DMS79 treated with DMSO at 0.1 percent for 48 hours (cell line): ENCODE measurements around the gene HIPK3.
"Not testable (repeated sequence)": the region's sequence is repeated elsewhere in the genome, so short reads cannot be mapped to it uniquely, and the experiment has no call there.

Source experiments
- DNase-seq: peaks from one replicate; lab custom pipeline; 2025; lab: John Stamatoyannopoulos, UW

HIPK3 gene

GRCh38 chr11:33257160-33257896 lies at the start of gene HIPK3:
Gene HIPK3 (plus strand): TSS chr11:33257381.
- DNase-seq: peak; percentile 69

DNA sequence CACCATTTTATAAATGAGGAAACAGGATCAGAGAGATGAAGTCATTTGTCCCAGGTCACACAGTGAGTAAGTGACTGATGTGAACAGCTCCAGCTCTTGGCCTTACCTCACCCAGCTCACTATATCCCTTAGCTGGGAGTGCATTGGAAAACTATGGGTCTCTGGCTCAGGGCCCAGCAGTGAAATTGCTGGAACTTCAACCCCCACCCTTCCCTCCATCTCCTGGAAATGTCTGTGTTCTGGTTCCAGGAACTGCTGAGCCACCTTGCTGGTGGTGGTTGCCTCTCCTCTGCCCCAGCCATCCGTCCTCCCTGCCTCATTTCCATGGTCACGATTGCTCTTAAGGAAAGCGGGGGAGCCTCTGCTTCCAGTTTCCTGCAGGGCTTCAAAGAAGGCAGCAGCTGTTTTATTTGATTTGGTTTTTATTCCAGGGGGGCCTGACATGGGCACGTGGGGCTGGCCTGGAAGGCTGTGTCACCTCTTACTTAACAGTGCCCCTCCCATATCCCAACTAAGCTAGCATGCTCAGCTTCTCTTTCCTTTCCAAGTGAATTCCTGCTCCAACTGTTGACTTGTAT lies 49.7 kb upstream of the HIPK3 start:
- DNase-seq: no peak

DNA sequence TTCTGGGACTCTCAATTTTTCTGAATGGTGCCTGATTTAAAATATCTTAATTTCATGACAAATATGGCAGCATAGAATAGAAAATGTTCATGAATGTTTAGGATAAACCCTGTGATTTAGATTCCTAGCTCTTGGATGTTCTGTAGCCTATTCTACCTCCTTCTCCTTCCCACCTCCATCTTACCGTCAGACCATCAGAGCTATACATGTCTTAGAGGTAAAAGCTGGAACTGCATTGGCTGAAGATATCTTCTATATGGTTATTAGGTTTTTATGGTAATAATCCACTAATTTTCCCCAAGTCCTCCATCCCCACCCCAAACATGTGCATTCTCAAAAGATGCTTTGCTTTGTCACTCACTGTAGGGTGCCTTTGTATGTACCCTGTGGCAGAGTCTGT lies 49.0 kb upstream of the HIPK3 start:
- DNase-seq: no peak

DNA sequence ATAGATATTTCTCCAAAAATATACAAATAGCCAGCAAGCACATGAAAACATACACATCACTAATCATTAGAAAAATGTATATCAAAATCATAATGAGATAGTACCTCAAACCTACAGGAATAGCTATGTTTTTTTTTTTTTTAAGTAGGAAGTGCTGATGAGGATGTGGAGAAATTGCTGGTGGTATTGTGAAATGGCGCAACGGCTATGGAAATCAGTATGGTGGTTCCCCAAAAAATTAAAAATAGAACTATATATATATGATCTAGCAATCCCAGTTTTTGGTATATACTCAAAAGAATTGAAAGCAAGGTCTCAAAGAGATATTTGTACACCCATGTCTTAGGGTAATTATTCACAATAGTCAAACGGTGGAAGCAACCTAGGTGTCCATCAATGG lies 46.0 kb upstream of the HIPK3 start:
- no peak for DNase-seq

DNA sequence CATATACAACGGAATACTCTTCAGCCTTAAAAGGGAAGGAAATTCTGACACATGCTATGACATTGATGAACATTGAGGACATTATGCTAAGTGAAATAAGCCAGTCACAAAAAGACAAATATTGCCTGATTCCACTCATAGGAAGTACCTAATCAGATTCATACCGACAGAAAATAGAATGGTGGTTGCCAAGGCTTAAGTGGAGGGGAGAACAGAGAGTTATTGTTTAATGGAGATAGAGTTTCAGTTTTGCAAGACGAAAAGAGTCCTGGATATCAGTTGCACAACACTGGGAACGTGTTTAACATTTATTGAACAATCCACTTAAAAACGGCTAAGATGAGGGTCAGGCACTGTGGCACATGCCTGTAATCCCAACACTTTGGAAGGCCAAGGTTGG lies 45.6 kb upstream of the HIPK3 start:
- no peak for DNase-seq

GRCh38 chr11:33214187-33214586 lies 43.0 kb upstream of the HIPK3 start:
- DNase-seq: no peak

- DNase-seq: no peak
These were observed 42.4 kb upstream of the HIPK3 start for GRCh38 chr11:33214767-33215166.

DNA sequence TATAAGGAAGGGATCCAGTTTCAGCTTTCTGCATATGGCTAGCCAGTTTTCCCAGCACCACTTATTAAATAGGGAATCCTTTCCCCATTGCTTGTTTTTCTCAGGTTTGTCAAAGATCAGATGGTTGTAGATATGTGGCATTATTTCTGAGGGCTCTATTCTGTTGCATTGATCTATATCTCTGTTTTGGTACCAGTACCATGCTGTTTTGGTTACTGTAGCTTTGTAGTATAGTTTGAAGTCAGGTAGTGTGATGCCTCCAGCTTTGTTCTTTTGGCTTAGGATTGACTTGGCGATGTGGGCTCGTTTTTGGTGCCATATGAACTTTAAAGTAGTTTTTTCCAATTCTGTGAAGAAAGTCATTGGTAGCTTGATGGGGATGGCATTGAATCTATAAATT lies 40.5 kb upstream of the HIPK3 start:
- DNase-seq: not testable (repeated sequence)

GRCh38 chr11:33222052-33222750 lies 35.0 kb upstream of the HIPK3 start:
- no peak for DNase-seq

DNA sequence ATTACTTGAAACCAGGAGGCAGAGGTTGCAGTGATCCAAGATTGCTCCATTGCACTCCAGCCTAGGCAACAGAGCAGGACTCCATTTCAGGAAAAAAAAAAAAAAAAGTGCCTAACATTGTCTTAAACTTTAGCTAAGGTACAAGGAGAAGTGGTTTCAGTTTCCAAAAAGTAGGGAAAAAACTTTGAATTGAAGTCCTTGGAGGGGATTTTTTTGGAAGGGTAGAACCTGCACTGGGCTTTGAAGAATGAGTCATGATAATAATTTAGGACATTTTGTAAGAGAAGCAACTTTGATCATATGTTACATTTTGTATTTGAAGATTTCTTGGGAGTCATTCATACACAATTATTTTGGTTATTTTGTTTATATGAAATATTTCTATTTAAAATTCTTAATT lies 31.8 kb upstream of the HIPK3 start:
- no peak for DNase-seq

- no peak for DNase-seq
These were observed 29.5 kb upstream of the HIPK3 start for GRCh38 chr11:33227578-33228261.

DNA sequence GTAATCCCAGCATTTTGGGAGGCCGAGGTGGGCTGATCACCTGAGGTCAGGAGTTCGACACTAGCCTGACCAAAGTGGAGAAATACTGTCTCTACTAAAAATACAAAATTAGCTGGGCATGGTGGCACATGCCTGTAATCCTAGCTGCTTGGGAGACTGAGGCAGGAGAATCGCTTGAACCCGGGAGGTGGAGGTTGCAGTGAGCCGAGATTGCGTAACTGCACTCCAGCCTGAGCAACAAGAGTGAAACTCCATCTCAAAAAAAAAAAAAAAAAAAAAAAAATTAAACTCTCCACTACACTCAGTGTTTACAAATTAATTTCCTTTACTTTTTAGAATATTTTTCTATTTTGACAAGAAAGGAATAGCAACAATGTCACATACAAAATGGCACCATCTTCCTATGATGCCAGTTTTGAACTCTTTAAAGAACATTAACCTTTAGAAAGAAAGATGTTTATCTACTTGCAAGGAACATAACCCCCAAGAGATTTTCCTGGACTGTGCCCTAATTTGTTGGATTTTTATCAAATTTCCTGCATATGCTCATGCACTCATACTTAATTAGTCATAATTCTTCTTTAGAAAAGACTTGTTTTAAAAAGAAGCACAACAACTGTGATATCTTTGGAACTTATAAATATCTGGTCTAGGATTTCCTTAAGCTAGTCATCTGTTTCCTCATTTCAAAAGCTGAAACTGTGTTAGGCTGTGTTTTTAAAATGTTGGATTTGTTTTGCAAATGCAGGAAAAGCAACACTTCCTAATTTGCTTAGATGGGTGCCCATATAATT lies 22.6 kb upstream of the HIPK3 start:
- no peak for DNase-seq

DNA sequence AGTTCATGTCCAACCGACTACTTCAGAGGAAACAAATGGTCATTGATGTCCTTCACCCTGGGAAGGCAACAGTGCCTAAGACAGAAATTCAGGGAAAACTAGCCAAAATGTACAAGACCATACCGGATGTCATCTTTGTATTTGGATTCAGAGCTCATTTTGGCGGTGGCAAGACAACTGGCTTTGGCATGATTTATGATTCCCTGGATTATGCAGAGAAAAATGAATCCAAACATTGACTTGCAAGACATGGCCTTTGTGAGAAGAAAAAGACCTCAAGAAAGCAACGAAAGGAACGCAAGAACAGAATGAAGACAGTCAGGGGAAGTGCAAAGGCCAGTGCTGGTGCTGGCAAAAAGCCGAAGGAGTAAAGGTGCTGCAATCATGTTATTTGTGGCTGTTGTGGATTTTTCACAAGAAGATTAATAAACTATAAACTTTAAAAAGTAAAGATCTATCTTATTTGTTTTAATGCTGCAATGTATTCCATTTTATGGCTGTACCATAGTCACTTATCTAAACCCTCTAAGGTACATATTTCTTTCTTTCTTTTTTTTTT lies 20.1 kb upstream of the HIPK3 start:
- no peak for DNase-seq

- DNase-seq: no peak
These were observed 14.6 kb upstream of the HIPK3 start for GRCh38 chr11:33242575-33242974.

DNA sequence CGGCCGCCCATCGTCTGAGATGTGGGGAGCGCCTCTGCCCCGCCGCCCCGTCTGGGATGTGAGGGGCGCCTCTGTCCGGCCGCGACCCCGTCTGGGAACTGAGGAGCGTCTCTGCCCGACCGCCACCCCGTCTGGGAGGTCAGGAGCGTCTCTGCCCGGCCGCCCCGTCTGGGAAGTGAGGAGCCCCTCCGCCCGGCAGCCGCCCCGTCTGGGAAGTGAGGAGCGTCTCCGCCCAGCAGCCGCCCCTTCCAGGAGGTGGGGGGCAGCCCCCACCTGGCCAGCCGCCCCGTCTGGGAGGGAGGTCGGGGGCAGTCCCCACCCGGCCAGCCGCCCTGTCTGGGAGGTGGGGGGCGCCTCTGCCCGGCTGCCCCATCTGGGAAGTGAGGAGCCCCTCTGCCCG lies 13.5 kb upstream of the HIPK3 start:
- not testable (repeated sequence) for DNase-seq

DNA sequence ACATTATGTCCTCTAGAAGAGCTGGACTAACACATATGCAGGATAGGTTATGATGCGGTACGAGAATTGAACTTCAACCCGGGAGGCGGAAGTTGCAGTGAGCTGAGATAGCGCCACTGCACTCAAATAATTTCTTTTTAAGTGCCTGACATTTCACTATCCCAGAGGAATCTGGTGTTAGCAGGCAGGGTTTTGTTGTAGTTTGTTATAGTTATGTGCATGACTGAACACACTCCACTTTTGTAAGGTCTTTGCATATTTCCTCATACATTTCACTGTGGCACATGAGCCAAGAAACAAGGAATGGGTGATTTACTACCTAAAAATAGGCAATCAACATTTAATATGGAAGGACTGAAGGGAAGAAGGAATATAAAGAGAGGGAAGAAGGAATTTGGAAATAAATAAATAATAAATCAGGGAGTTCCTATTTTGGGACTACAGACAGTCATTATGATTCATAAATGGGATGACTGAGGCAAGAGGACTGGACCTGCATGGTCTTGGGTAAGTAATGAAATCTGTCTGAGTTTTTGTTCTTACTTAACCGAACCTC lies 8.7 kb upstream of the HIPK3 start:
- DNase-seq: no peak

GRCh38 chr11:33256031-33256812 lies 959 bp upstream of the HIPK3 start:
- DNase-seq: no peak

GRCh38 chr11:33256813-33257159 lies 395 bp upstream of the HIPK3 start:
- DNase-seq: no peak

GRCh38 chr11:33257897-33258630 lies 883 bp downstream of the HIPK3 start:
- peak; percentile 86 for DNase-seq
